Dermis blood vessel endothelial cell (primary cell): Measurements from ENCODE around the gene ANGPTL4. TPM values are rescaled to one million over a fixed set of nuclear protein-coding genes. Genes with fewer than 3 reads are reported as not detected.
A peak's percentile ranks its signal among the peaks of the same experiment; 100 is the strongest.
"Not testable (repeated sequence)": the region's sequence is repeated elsewhere in the genome, so short reads cannot be mapped to it uniquely, and the experiment has no call there.

Experiments
- DNase-seq: peaks from one replicate; pipeline ENCODE4 v3.0.0; 2010
- total RNA-seq: library from RNA; depleted of rRNA; stranded (reverse); fragments of >200 nt; gene quantifications from 2 replicates; pipeline ENCODE4 v1.2.3, GENCODE V29; 2014

The ANGPTL4 gene
- total RNA-seq, 1 donor from 2014 or later: 8.7 TPM

DNA sequence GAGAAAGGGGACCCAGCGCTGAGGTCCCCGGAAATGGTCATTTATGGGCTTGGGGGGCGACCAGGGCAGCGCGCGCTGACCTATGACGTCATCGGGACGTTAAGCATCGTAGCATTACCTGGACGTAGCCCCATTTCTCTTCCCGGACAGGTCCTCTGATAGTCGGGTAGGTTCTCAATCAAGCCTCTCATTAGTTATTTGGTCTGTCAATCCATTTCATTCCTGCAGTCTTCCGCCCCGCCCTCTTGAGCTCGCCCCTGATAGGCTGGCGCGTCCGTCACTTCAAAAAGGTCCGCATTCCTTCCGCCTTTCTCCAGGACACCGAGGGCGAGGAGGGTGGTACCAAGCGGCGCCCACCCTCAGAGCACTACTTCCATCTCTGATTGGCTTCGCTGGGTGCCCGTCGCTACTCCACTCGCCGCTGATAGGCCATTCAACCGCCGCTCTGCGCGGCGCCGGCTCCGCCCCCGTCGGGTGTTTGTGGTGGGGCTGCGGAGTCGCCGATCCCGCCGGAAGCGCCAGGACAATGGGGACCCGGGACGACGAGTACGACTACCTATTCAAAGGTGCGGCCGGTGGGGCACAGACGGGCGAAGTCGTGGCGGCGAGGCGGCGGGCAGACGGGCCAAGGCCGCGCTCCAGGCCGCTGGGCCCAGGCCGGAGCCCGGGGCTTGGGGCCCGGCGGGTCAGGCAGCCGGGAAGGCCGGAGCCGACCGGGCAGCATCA lies 26.1 kb downstream of the ANGPTL4 start, which contains the start of gene RAB11B:
Gene RAB11B, plus strand, starts transcription at position 470 of the 726 bp plus-strand sequence. Its CDS starts 57 bp downstream, at position 527.
- peak; percentile 100 for DNase-seq

DNA sequence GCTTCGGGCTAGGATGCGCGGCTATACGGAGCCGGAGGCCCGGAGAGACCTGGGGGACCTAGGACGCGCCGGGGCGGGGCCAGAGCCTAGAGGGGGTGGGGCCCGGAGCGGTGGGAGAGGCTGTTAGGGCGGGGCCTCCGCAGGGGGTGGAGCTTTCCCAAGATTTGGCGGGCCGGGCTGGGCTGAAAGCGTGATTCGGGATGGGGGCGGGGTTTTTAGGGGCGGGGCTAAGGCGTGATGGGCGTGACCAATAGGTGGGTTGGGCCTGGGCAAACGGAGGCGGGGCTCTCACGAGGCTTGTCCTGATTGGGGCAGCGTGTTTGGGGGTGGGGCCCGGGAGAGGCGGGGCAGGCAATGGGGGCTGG lies 26.6 kb downstream of the ANGPTL4 start:
- peak; percentile 97 for DNase-seq

DNA sequence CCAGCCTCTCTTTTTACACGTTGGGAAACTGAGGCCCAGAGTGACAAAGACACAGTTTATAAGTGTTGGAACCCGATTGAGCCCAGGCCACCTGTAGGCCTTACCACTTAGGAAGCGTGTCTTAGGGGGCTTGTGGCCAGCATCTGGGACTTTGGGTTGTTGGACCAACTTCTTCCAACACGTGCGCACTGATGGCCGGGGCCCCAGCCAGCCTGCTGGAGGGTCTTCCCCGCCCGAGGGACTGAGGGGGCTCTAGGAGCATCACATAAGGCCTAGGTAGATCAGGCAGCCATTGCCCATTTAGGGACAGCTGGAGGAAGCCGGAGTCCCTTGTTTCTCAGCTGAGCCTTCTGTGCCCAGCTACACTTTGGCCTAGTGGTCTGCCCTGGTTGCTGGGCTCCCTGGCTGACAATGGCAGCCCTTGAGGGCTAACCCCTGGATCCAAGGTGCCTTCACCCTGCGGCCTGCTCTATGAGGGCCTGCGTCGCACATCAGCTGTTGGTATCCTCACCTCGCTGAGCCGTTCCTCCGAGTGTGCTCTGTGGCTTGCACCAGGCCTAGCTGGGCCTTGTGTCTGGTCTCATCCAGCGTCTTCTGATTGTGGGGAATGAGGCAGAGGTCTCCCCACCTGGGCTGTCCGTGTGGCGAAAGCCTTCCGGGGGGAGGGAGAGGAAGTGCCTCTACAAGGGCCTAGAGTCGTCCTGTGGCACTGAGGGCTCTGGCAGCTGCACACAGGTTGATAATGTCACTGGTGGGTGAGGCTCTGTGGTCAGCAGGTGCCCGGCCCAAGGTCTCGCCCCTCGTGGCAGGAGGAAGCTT lies 27.5 kb downstream of the ANGPTL4 start:
- no peak for DNase-seq

DNA sequence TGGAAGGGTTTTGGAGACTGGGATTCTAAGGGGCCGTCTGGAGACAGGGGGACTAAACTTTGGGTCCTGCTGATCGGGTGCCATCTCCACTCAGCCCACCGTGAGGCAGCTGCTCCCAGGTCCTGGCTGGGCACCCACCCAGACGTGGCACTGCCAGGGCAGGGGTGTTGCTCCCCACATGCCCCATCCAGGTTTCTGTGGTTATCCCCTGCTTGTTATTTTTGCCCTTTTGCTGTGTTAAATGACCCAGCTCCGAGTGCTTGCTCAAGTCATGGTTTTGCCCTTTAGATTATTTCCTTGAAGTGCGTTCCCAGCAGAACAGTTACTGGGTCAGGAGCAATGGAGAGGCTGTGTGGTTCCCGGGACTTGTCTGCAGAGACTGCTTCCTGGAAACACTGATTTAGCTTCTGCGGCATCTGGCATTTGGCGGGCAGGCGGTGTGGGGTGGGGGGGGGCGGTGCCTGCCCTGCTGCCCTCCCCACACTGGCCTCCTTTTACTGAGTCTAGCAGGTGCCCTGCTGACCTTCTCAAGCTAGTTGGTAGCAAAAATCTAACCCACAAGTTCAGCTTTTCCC lies 28.1 kb downstream of the ANGPTL4 start:
- peak; percentile 63 for DNase-seq

DNA sequence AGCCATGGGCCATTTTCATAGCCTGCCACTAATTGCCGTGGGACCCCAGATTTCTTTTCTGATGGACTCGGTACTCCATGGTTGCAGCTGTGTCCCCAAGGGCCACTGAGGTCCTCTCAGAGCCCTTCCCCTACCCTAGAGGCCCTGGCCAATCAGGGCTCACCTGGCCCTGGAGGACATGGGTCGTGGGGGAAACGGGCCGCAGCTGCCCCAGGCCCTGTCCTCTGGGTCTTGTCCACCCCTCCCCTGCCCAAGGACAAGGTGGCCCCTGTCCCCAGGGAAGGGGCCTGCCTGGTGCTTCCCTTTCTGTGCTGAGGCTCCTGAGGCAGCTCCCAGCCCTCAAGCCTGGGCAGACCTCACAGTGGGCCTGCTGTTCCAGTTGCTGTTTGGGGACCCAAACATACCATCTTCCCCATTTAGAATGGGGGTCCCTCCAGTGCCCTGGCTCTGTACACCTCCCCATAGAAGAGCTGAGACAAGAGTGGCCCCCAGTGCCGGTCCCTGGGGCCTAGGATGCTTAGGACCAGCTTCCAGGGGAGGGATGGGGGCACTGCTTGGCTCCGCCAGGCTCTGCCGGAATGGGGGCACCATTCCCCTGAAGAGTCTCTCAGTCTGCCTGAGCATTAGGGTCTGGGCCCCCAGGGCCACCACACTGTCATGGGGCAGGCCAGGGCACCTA lies 29.4 kb downstream of the ANGPTL4 start:
- DNase-seq: no peak

DNA sequence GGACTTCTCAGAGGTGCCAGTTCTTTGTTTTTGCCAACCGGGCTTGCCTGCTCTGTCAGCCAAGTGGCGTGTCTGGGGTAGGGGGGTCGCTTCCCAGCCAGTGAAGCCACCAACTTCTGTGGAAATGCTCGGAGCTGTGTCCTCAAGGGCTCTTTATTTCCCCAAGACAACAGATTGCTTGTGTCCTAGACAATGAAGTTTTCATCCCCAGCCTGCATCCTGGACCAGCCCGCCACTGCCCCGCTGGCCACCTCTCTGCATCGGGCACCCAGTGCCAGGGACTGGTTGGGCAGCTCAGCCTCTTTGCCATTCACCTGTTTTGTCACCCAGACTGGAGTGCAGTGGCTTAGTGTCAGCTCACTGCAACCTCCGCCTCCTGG lies 29.9 kb downstream of the ANGPTL4 start:
- DNase-seq: no peak

DNA sequence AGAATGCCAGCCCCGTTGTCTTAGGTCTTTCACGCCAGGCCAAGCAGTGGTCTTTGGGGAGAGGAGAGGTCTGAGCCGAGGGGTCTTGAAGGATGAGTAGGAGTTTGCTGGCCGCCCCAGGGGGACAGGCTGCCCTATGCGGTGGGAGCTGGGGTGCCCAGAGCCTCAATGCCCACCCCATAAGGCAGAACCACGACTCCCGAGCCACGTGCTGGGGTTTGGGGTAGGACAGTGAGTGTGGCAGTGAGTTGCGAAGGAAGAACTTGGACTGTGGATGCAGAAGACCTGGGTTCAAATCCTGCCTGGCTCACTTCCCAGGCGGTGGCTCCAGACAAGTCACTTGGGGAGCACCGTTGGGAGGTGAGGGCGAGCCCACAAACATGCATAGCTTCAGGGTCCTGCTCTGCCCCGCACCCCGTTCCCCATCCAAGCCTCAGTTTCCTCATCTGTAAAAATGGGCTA lies 31.7 kb downstream of the ANGPTL4 start:
- no peak for DNase-seq

DNA sequence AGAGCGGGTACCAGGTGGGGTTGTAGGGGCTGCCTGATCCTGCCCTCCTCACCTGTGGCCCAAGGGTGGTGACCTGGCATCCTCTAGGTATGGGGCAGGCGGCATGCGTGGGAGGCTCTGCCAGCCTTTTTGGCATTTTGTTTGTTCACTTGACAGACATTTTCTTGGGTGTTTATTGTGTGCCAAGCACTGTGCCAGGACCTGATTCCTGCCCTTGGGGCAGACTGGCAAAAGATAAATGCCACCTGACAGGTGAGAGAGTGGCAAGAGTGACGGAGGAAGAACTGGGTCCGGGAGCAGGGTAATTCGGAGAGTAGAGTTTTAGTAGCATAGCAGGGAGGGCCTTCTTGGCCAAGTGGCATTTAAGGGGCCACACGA lies 32.2 kb downstream of the ANGPTL4 start:
- DNase-seq: no peak

DNA sequence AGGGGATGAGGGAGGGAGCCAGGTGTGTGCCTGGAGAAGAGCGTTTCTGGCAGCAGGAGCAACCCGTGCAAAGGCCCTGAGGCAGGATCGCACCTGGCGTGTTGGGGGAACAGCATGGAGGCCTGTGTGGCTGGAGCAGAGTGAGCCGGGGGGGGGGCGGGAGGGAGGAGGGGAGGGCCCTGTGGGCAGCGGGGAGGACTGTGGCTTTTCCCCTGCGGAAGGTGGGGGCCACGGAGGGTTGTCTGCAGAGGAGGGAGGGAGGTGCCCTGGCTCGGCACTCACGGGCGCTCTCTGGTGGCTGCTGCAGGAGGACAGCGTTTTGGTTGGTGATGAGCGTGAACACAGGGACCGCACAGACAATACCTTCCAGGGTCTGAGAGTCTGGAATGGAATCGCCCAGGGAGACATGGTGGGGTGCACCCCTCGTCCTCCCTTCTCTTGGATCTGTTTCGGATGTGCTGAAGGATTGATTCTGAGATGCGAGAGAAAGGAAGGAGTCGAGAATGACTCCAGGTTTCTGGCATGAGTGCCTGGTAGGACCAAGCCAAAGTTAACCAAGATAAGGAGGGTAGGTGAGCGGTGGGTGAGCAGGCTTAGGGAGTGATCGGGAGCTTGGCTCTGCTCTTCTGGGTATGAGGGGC lies 32.7 kb downstream of the ANGPTL4 start:
- DNase-seq: peak; percentile 89

DNA sequence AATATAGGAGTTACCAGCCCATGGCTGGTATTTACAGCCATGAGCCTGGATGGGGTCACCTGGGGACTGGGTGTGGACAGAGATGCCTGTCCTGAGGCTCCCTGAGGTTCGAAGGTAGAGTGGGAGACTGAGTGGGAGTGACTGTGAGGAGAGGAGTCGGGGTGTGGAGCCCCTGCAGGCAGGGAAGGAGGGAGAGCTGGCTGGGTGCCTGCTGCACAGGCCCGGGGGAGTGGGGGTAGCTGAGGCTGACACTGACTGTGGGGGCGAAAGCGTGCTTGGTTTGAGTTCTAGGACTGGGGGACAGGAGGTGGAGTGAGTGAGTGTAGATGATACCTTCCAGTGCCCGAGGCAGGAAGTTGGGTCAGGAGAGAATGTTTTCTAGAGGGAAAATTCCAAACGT lies 33.3 kb downstream of the ANGPTL4 start:
- DNase-seq: no peak

DNA sequence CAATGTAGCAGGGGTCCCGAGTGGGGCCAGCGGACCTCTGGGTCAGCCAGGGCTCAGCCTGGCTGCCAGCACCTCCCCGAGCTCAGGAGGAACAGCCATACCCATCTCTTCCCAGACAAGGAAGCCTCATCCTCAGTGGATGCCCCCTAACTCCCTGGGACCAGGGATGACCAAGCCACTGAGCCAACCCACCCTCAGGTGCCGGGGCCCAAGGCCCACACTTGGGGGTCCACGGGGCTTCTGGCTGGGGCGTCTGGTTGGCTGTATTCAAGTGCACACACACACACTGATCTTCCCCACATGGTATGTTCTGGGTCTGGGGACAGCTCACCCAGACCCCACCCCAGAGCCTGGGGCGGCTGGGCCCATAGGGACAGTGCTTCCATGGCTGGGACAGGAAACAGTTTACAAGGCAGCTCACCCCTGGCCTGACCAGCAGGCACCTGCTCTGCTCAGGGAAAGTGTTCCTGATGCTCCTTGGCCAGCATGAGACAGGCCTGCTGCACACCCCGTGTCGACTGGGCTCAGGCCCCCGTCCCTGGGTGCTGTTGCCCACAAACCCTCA lies 33.9 kb downstream of the ANGPTL4 start:
- no peak for DNase-seq

DNA sequence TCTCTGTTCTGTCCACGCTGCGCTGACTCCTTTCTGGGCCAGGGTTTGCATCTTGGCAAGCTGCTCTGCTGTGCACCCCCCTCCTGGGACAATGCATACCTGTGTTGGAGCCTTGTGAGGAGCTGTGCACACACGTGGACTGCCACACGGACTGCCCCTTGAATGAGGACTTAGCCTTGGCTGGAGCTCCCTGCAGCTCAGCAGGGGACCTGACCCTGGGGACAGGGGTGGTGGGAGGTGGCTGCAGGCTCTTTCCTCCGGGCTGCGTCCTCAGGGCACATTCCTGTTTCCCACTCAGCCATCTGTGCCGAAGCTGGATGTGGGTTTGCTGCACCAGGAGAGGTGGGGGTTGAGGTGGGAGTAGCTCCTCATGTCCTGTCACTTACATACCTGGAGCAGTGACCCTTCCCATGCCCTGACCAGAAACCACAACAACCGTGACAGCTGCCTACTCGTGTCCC lies 34.4 kb downstream of the ANGPTL4 start:
- no peak for DNase-seq

DNA sequence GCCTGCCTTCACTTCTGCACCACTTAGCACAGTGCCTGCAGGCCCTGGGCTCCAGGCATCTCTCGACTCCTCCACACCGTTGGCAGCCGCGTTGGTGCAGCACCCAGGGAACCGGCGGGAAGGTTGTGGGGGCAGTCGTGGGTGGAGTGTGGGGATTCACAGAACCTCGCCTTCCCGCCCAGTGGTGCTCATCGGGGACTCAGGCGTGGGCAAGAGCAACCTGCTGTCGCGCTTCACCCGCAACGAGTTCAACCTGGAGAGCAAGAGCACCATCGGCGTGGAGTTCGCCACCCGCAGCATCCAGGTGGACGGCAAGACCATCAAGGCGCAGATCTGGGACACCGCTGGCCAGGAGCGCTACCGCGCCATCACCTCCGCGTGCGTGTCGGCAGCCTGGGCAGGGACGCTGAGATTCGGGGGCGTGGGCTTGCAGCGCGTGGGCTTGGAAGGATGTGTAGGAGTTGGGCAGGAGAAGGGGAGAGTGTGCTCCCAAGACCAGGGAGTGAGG lies 35.8 kb downstream of the ANGPTL4 start:
- no peak for DNase-seq

DNA sequence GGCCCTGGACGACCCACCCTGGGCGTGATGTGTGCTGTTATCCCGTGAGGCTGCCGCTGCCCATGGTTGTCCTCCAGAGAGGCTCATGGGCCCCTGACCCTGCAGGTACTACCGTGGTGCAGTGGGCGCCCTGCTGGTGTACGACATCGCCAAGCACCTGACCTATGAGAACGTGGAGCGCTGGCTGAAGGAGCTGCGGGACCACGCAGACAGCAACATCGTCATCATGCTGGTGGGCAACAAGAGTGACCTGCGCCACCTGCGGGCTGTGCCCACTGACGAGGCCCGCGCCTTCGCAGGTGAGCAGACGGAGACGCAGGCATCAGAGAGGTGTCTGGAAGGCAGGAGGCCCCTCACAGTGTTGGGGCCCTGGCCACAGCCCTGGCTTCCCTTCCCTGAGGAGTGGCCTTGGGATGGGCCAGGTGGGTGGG lies 38.0 kb downstream of the ANGPTL4 start:
- DNase-seq: no peak

DNA sequence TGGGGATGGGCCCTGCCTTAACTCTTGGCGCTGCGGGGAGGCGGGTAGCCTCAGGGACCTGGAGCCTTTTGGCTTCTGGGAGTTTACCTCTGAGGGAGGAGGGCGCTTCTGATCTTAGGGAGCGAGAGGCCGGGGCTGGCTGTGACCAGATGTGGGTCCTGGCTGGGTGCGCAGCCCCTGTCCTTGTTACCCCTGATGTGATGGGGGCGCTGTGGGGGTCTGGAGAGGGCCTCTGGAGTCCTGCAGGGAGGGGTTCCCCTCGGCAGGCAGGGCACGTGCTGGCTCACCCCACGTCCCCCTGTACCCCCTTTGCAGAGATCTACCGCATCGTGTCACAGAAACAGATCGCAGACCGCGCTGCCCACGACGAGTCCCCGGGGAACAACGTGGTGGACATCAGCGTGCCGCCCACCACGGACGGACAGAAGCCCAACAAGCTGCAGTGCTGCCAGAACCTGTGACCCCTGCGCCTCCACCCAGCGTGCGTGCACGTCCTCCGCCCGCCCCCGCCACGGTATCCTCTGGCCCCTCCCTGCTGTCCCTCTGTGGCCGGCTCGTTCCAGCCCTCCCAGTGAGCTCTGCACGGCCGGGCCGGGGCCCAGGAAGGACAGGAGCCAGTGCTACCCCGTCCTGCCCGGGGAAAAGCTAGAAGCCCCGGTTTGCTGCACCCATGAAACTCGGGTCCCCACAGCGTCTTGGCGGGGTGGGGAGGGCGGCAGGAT lies 39.3 kb downstream of the ANGPTL4 start:
- no peak for DNase-seq

DNA sequence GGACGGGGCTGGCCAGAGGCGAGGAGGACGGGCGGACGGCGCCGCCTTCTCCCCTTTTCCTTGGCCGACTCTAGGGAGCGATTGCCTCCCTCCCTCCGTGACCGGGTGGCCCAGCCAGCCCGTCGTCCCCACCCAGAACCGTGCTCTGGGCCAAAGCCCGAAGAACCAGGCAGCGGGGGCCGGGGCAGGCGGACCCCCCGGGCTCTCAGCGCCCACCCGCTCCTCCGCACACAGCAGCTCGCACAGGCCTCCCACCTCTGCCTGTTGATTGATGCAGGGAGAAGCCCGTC lies 39.8 kb downstream of the ANGPTL4 start:
- no peak for DNase-seq

DNA sequence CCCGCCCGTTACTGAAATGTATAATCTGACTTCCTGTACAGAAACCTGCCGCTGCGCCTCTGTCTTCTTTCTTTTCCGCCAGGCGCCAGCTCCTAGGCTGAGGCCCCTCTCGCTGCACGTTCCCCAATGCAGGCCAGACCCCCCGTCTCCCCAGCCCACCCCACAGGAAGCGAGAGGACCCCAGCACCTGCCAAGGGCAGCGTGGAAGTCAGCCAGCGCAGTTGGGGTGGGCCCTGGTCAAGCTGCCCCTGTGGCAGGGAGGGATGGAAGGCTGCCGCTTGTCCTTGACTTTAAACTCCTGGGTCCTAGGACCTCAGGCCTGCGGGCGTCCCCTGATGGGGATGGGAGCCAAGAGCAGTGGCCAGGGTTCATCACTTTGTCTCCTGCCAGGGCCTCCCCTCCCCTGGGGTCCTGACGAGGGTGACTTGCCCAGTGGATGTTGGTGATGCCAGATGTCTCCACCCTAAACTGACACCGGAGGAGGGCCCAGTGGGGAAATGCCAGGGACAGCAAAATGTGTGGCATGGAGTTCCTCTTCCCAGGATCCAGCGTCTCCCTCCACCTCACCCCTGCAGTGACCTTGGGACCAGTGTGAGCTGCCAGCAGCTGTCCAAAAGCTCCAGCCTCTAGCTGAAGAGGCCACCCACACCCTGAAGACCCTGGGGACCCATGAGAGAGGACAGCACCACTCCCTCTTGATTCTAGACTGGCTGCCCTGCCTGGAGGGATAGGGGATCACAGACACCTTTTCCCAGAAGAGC lies 40.6 kb downstream of the ANGPTL4 start:
- no peak for DNase-seq

DNA sequence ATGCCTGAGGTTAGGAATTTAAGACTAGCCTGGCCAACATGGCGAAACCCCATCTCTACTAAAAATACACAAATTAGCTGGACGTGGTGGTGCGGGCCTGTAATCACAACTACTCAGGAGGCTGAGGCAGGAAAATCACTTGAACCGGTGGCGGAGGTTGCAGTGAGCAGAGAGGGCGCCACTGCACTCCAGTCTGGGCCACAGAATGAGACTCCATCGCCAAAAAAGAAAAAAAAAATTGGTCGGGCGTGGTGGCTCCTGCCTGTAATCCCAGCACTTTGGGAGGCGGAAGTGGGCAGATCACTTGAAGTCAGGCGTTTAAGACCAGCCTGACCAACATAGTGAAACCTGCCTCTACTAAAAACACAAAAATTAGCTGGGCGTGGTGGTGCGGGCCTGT lies 46.8 kb downstream of the ANGPTL4 start:
- DNase-seq: not testable (repeated sequence)

DNA sequence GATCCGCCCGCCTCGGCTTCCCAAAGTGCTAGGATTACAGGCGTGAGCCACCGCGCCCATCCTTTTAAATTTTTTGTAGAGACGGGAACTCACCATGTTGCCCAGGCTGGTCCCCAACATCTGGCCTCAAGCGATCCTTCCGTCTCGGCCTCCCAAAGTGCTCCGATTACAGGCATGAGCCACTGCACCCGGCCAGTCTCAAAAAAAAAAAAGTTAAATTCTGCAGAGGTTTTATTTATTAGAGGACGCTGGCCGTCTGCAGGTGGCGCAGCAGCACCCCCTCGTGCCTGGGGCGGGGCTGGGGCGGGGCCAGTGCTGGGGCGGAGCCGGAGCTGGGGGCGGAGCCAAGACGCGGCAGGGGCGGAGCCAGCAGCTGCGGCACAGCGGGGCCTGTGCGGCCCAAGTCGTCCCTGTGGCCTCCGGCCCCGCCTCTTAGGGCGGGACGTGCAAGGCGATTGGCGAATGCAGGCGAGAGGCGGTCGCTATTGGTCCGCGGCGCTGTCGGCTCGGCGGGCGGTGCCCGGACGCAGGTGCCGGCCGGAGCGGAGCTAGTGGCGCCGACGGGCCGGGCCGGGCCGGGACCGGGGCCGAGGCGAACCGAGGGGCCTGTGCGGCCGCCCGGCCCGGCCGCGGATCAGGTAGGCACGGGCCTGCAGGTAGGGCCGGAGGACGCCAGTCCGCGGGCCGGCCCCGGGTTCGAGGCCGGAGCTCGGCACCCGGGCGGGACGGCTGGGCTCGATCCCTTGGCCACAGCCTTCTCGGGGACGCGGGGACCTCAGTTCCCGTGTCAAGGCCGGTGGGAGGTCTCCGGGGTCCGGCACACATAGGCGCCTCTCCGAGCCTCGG lies 49.1 kb downstream of the ANGPTL4 start, which contains the start of gene MARCHF2:
Gene MARCHF2, plus strand, starts transcription at position 523 of the 846 bp plus-strand sequence. CDS start 8,536 bp downstream, outside the sequence.
- DNase-seq: peak; percentile 99
